GM10248 (cell line): Measurements from ENCODE around the gene PI16.

Experiments used
- CTCF ChIA-PET: fragments of 300-600 bp; sonication (Branson Sonifier 250); formaldehyde crosslinking; extraction: SDS; loops from one replicate; lab custom pipeline; 2021; ENCODE audit warnings: antibody characterized with exemption; lab: Yijun Ruan, JAX
- POLR2A ChIA-PET: fragments of 350-650 bp; sonication (Branson Sonifier 250); formaldehyde crosslinking; extraction: SDS; loops from one replicate; lab custom pipeline; 2020; ENCODE audit warnings: antibody characterized with exemption; lab: Yijun Ruan, JAX
- DNase-seq: peaks from one replicate; pipeline ENCODE4 v3.0.0; 2012; ENCODE audit errors: extremely low spot score
- TF ChIP-seq, protein P1 (sequence below): IDR thresholded peaks from 2 replicates; pipeline ENCODE4 v1.5.1; 2012; ENCODE audit warnings: mild to moderate bottlenecking, low read depth; ENCODE audit errors: extremely low read depth, missing control alignments, control extremely low read depth

The PI16 gene

DNA sequence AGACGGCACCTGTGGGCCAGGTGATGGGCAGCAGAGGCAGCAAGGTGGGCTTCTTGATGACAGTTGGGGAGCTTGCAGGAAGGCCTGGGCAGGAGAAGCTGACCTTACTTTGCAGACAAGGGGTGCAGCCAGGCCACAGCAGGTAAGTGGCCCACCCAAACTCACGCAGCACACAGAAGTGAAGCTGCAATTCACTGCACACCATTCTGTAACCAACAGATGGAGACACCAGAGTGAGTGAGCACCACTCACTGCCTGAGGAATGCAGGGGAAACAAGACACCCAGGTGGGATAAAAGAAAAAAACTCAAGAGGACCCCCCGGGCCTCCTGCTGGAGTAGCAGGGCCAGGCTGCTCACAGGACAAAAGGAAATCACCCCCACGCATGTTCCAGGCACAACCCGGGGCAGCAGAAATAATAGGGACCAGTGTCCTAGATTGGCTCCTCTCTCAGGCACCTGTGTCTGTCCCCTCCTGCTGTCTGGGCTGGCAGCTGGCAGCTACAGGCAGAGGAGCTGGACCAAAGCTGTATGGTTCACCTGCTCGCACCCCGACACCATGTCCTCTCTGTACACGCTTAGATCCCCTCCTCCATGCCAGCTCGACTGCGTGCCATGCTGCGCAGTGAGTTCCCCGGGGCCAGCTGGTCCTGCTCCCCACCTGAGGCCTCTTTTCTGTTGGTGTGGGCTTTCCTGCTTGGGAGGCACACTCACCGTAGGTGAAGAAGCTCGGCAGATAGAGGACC lies 26.5 kb downstream of the PI16 start:
- no peak for DNase-seq
- ChIA-PET CTCF (interaction anchor here (0.8 to 3.4 kb wide), 6 partner anchors 9 to 228 kb away, joined by 3 to 18 read pairs (median 4); no protein-coding TSS in a partner anchor), POLR2A (no interaction called here)
- TF ChIP-seq, protein P1, sequence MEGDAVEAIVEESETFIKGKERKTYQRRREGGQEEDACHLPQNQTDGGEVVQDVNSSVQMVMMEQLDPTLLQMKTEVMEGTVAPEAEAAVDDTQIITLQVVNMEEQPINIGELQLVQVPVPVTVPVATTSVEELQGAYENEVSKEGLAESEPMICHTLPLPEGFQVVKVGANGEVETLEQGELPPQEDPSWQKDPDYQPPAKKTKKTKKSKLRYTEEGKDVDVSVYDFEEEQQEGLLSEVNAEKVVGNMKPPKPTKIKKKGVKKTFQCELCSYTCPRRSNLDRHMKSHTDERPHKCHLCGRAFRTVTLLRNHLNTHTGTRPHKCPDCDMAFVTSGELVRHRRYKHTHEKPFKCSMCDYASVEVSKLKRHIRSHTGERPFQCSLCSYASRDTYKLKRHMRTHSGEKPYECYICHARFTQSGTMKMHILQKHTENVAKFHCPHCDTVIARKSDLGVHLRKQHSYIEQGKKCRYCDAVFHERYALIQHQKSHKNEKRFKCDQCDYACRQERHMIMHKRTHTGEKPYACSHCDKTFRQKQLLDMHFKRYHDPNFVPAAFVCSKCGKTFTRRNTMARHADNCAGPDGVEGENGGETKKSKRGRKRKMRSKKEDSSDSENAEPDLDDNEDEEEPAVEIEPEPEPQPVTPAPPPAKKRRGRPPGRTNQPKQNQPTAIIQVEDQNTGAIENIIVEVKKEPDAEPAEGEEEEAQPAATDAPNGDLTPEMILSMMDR, result no peak

DNA sequence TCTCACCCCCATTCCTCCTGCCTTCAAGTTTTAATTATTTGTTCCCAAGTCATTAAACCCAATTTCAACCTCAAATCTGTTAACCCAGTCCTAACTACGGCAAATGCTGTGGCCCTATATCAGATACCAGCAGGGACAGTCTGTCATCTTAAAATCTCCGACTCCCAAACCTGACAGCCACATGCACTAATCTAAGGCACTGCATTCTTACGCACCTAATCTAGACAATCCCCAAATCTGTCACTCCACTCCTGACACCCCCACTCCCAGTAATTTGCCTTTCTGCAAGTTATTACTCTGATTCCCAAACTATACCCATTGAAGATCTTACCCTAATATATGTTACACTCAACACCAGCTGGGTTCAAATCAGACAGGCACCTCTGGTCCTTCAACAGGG lies 29.0 kb downstream of the PI16 start:
- TF ChIP-seq, protein P1, result no peak
- ChIA-PET CTCF (interaction anchor here (6.6 kb wide), 1 partner anchor 35 kb away, joined by 42 read pairs; no protein-coding TSS in a partner anchor), POLR2A (no interaction called here)
- DNase-seq, result no peak

- TF ChIP-seq, protein P1, result no peak
- ChIA-PET CTCF (interaction anchor here (1.6 to 6.6 kb wide), 2 partner anchors 34 to 225 kb away, joined by 9 to 42 read pairs; no protein-coding TSS in a partner anchor), POLR2A (no interaction called here)
- no peak for DNase-seq
These were observed 30.3 kb downstream of the PI16 start for GRCh38 chr6:36984581-36985416.

GRCh38 chr6:36985417-36985807 lies 30.9 kb downstream of the PI16 start:
- TF ChIP-seq, protein P1, result no peak
- ChIA-PET CTCF (interaction anchor here (1.0 to 6.6 kb wide), 7 partner anchors 8 to 224 kb away, joined by 3 to 42 read pairs (median 5); no protein-coding TSS in a partner anchor), POLR2A (interaction anchor here (1.2 to 1.9 kb wide), 4 partner anchors 7 to 33 kb away, joined by 3 to 10 read pairs (median 6); partner anchors contain the start of gene FGD2)
- DNase-seq, result no peak

DNA sequence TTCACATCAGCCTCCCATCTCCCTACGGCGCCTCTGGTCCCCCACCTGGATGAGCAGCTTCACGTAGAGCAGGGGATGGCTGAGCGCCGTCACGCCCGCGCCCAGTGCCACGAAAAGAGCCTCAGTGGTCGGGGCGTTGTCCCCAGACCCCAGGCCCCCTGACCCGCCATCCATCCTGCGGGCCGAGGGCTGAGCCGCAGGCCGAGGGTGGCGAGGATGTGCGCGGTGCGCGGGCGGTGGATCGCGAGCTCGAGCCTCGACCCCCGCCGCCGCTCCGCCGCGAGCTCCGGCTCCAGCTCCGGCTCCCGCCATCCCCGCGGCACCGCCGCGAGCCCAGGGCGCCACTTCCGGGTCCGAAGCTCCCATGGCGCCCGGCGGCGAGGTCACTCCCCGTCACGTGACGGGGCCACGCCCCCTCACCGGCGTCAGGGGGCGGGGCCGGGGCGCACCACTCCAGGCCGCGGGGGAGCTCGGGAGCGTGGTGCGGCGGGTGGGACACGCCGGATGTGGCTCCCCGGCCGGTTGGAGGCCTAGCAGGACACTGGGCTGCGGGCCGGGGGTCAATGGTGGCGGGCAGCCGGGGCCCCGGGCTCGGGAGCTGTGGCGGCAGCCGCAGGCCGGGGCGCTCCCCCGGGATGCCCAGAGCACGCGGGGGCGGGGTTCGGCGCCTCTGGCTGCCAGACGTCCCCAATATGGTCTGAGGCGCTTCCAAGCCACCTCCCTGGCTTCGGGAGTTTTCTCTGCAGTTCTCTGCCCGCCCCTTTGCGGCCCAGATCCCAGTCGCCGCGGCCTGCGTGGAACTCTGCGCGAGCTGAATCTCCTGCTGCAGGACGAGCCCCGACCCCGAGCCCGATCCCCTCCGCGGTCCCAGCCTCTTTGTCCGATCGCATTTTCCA lies 31.5 kb downstream of the PI16 start, which contains the start of gene MTCH1:
Gene MTCH1 (minus strand): TSS at position 389 of the 896 bp plus-strand sequence. CDS start 23 bp downstream, at position 366.
- CTCF ChIA-PET, result interaction anchor here (0.8 to 6.6 kb wide), 8 partner anchors 8 to 224 kb away, joined by 3 to 42 read pairs (median 4); no protein-coding TSS in a partner anchor
- POLR2A ChIA-PET, result interaction anchor here (0.6 to 1.9 kb wide), 7 partner anchors 8 to 1717 kb away, joined by 3 to 10 read pairs (median 5); partner anchors contain the start of gene FGD2
- TF ChIP-seq, protein P1, result no peak
- DNase-seq, result peak; percentile 98
